Occipital lobe (tissue), 2 donors: ENCODE data around the gene C1orf35. TPM values are rescaled to one million over a fixed set of nuclear protein-coding genes. Genes with fewer than 3 reads are reported as not detected.
A peak's percentile ranks its signal among the peaks of the same experiment; 100 is the strongest.

Source experiments
- DNase-seq: peaks from one replicate; lab custom pipeline; 2025; lab: John Stamatoyannopoulos, UW
- total RNA-seq: library from RNA; depleted of rRNA; stranded (reverse); fragments of >200 nt; gene quantifications from one replicate; pipeline ENCODE4 v1.2.3, GENCODE V29; 2014

Gene C1orf35
- total RNA-seq, 1 donor from 2014 or later = 4.1 TPM

DNA sequence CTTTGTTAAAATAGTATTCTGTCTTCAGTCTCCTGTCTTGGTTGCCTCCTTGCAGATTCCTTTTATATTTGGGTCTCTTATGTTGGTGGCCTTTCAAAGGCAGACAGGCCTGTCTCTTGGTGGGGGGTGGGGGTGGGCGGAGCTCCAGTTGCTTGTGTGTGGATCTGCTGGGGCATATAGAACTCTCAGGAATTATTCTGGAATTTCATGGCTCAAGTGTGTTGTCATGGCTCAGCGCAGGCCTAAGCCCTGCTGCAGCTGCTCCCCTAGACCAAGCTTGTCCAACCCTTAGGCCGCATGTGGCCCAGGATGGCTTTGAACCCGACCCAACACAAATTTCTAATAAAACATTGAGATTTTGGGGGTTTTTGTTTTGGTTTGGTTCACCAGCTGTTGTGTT, 8.0 kb downstream of the C1orf35 start:
- no peak for DNase-seq

- no peak for DNase-seq
Measured at GRCh38 chr1:228094432-228095016, 8.6 kb downstream of the C1orf35 start.

DNA sequence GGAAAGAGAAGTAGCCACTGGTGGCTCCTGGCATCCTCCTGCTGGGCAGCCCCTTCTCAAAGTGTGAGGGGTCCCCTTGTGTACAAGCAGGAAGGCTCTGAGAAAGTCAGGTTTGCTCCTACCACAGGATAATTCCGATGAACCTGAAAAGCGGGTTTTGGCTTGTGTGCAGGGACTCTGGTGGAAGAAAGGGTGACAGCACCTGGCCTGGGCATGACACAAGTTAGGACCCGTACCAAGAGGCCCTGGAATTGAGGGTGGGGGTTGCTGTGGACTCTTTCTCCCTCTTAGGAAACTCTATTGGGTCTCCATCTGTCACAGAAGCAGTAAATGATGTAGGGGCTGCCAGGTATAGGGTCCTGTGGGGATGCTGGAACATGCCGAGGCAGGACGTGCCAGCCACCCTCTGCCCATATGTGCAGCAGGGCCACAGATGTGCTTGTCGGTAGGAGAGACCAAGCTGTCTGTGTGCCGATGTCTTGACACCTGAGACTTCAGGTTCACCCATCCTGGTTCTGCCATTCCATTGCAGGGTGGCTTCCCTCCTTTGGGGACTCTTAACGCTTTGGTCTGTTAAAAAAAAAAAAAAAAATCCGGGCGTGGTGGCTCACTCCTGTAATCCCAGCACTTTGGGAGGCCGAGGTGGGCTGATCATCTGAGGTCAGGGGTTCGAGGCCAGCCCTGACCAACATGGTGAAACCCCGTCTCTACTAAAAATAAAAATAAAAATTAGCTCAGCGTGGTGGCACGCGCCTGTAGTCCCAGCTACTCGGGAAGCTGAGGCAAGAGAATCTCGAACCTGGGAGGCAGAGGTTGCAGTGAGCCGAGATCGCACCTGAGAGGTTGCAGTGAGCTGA, 9.8 kb downstream of the C1orf35 start:
- no peak for DNase-seq

DNA sequence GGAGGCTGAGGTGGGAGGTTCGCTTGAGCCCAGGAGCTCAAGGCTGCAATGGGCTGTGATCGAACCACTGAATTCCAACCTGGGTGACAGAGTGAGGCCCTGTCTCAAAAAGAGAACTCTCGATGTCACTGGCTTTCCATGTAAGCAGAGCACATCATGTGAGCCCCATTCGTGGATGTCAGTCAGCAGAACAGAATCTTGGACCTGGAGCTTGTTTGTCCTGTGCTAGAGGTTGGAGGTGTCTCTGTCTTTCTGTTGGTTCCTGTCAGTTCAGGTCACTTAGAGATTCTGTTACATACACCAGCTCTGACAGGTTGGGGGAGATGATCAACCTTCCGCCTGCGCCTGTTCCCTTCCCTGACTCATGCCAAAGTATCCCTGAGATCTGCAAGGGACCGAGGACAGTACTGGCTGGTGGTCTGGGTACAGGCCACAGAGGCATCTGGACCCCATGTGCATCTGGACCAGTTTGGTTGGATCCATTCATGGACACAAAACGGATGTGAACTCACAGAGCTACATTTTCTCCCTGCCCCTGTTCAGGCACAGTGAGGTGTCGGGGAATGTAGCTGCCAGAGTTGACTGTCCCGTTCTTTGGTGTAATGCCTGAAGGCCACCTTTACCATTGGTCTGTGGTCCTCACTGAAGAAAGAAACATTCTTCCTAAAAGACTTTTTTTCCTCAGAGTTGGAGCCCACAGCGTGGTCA, 10.6 kb downstream of the C1orf35 start:
- DNase-seq = no peak

DNA sequence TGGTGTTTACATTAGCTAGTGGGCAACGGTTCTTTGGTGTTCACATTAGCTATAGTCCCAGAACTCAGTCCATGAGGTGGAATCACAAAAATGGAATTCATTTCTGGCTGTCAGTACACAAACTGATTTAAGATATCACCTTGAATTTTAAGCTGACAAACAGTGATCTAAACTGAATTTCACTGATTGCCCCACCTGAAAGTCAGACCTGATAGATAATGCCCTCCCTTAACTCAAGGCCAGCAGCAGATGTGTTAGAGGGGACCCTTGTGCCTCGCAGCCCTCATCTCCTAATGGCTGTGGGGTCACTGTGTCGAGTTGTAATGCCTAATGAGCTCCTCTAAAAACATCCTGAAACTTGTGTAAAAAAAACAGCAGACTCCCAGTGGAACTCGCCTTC, 12.0 kb downstream of the C1orf35 start:
- DNase-seq = no peak

GRCh38 chr1:228090613-228091081, 12.5 kb downstream of the C1orf35 start:
- DNase-seq = no peak

- no peak for DNase-seq
Measured at GRCh38 chr1:228089519-228090380, 13.4 kb downstream of the C1orf35 start.

GRCh38 chr1:228088586-228089498, 14.3 kb downstream of the C1orf35 start:
- DNase-seq = no peak

DNA sequence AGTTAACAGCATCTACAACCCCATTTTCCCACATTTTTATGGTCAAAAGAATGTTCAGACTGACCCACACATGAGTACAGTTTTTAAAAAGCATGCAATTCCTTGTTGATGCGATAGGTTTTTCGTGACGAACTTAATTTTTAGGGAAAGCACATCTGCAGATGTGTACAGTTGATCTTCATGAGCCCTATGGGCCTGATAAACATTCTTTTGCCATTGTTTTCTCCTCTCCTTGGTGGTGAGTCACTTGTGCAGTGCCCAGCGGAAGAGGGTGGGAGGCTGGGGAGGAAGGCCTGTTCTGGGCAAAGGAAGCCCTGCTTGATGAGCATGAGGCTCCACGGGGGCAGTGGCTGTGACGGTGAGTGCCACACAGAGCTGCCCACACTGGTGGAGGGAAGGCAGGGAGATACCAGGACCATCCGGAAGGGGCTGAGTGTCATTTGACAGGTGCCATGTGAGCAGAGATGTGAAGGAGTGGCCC, 15.3 kb downstream of the C1orf35 start:
- no peak for DNase-seq

DNA sequence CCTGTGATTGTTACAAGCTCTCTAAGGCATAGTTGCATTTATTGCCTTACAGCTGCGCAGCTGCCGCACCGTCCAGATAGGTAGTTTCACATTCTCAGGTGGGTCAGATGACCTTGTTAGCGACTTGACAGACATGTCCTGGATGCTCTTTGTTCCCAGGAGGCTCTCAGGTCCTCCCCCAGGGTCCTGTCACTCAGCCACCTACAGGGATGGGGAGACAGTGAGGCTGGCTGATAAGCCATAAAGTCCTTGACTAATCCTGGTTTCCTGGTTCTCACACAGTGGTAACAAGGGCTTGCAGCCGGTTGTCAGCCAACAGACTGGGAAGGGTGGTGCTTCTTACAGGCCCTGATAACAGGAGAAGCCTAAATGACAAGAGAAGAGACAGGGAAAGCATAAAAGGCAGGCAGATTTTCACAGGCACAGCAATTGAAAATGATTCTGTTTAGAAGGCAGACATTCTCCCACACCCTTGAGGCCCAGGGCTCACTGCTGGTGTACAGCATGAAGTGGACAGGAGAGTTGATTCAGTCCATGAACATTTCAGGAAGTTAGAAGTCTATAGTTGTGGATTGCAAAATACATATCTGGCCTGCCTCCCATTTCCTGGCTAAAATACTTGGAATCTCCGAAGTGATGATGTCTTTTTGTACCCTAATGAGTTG, 17.7 kb downstream of the C1orf35 start:
- DNase-seq = no peak

GRCh38 chr1:228084797-228085196, 18.3 kb downstream of the C1orf35 start:
- no peak for DNase-seq

- no peak for DNase-seq
Measured at GRCh38 chr1:228084325-228084724, 18.8 kb downstream of the C1orf35 start.

DNA sequence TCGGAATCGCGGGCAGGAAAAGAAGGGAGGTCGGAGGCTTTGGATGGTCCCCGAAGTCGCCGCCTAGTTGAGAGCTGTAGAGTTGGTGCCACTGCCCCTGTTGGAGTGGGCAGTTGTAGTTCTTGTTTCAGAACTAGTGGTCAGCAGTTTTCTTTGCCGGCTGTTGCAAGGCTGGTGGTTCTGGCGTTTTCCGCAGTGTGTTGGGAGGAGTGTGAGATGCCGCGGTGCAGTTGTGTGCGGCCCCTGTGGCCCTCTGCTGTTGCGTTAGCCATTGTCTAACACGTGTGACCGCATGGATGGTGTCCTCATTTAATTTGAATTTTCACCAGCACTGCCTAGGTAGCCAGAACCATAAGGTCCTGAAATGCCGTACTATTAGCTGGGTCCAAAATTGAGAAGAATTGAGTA, 19.2 kb downstream of the C1orf35 start:
- no peak for DNase-seq

- DNase-seq = no peak
Measured at GRCh38 chr1:228082918-228083870, 19.9 kb downstream of the C1orf35 start.

- DNase-seq = peak; percentile 89
Measured at GRCh38 chr1:228082214-228082917, 20.8 kb downstream of the C1orf35 start, which contains the start of gene ARF1. Gene ARF1, plus strand, starts transcription at chr1:228082708. Its CDS starts 14,407 bp downstream, at chr1:228097115.

- no peak for DNase-seq
Measured at GRCh38 chr1:228081578-228082213, 21.4 kb downstream of the C1orf35 start.

- DNase-seq = no peak
Measured at GRCh38 chr1:228081144-228081543, 22.0 kb downstream of the C1orf35 start.
